DOHH2 (cell line): ENCODE results near the gene TRIAP1.

ENCODE experiments used
- H3F3A ChIP-seq: fragments of 200-600 bp; sonication (generic), shearing (Covaris generic); 2 replicates; pipeline ENCODE4 v1.6.0; 2016; ENCODE audit warnings: antibody characterized with exemption, mild to moderate bottlenecking; ENCODE audit not compliant: control insufficient read depth, insufficient read depth
- H3K27ac ChIP-seq: fragments of 200-600 bp; sonication (generic); 2 replicates; pipeline ENCODE4 v1.5.1; 2014; ENCODE audit warnings: low read depth, mild to moderate bottlenecking, low read length, moderate library complexity
- H3K27me3 ChIP-seq: fragments of 200-600 bp; sonication (generic); 2 replicates; pipeline ENCODE4 v1.6.1; 2014; ENCODE audit warnings: mild to moderate bottlenecking, low read length, mixed read lengths; ENCODE audit not compliant: control insufficient read depth
- H3K36me3 ChIP-seq: fragments of 200-600 bp; sonication (generic); 2 replicates; pipeline ENCODE4 v1.6.1; 2014; ENCODE audit warnings: mild to moderate bottlenecking, low read length, moderate library complexity, mixed read lengths; ENCODE audit not compliant: control insufficient read depth
- H3K4me1 ChIP-seq: fragments of 200-600 bp; sonication (generic); 2 replicates; pipeline ENCODE4 v1.6.1; 2014; ENCODE audit warnings: mild to moderate bottlenecking, low read length, mixed read lengths; ENCODE audit not compliant: control insufficient read depth
- H3K4me2 ChIP-seq: fragments of 200-600 bp; sonication (generic); 2 replicates; pipeline ENCODE4 v1.6.0; 2014; ENCODE audit warnings: mild to moderate bottlenecking, low read length, moderate library complexity
- H3K4me3 ChIP-seq: fragments of 200-600 bp; sonication (generic); 2 replicates; pipeline ENCODE4 v1.5.1; 2014; ENCODE audit warnings: mild to moderate bottlenecking, low read length, mixed read lengths
- H3K79me2 ChIP-seq: fragments of 200-600 bp; sonication (generic); 2 replicates; pipeline ENCODE4 v1.6.1; 2014; ENCODE audit warnings: mild to moderate bottlenecking, low read length, mixed read lengths; ENCODE audit not compliant: control insufficient read depth
- H3K9me2 ChIP-seq: fragments of 200-600 bp; sonication (generic); replicated peaks from 2 replicates; pipeline ENCODE4 v1.6.1; 2014; ENCODE audit warnings: mild to moderate bottlenecking, low read length, mixed read lengths; ENCODE audit not compliant: control insufficient read depth
- H3K9me3 ChIP-seq: fragments of 200-600 bp; sonication (generic); 2 replicates; pipeline ENCODE4 v1.6.1; 2014; ENCODE audit warnings: antibody characterized with exemption, low read length, mixed read lengths; ENCODE audit not compliant: control insufficient read depth, insufficient read depth
- H4K20me1 ChIP-seq: fragments of 200-600 bp; sonication (generic); 2 replicates; pipeline ENCODE4 v1.6.0; 2014; ENCODE audit warnings: low read depth, mild to moderate bottlenecking, antibody characterized with exemption, low read length, moderate library complexity; ENCODE audit not compliant: control insufficient read depth, insufficient read depth
- CTCF ChIP-seq: fragments of 200-600 bp; sonication (generic); IDR thresholded peaks from one replicate; pipeline ENCODE4 v1.5.1; 2014; ENCODE audit warnings: antibody characterized with exemption, mild to moderate bottlenecking, low read depth, low read length; ENCODE audit not compliant: poor library complexity, severe bottlenecking
- EZH2phosphoT487 ChIP-seq: fragments of 200-600 bp; sonication (generic); IDR thresholded peaks from 2 replicates; pipeline ENCODE4 v1.6.1; 2017; ENCODE audit warnings: borderline replicate concordance, mild to moderate bottlenecking, antibody characterized with exemption, low read length, moderate library complexity, mixed read lengths

Gene TRIAP1

GRCh38 chr12:120428597-120429229 lies 17.5 kb downstream of the TRIAP1 start:
- Histone ChIP-seq H4K20me1 (no peaks in the 10 kb centered on the region), H3K36me3 (no peaks in the 10 kb centered on the region), H3K9me2 (no peaks in the 10 kb centered on the region), H3K4me1 (peaks cover 4% of the 10 kb centered on the region), H3F3A (no peaks in the 10 kb centered on the region), H3K4me2 (no peak overlapping the region), H3K79me2 (no peaks in the 10 kb centered on the region), H3K27me3 (0 out of 2 replicates have a peak, but pooled peaks cover 6% of the 10 kb centered on the region), H3K27ac (no peak overlapping the region), H3K4me3 (no peak overlapping the region), H3K9me3 (no peaks in the 10 kb centered on the region)
- TF ChIP-seq EZH2phosphoT487, result no peak
- TF ChIP-seq CTCF, result no peak

GRCh38 chr12:120425797-120426196 lies 20.4 kb downstream of the TRIAP1 start:
- H3K9me2 ChIP-seq, result no peaks in the 10 kb centered on the region
- no peak overlapping the region for H3K4me2 ChIP-seq
- no peak overlapping the region for H3K27ac ChIP-seq
- no peaks in the 10 kb centered on the region for H3K4me1 ChIP-seq
- no peak for TF ChIP-seq EZH2phosphoT487
- no peaks in the 10 kb centered on the region for H3K9me3 ChIP-seq
- H3K27me3 ChIP-seq, result 0 out of 2 replicates have a peak, but pooled peaks cover 6% of the 10 kb centered on the region
- H4K20me1 ChIP-seq, result no peaks in the 10 kb centered on the region
- no peaks in the 10 kb centered on the region for H3F3A ChIP-seq
- no peaks in the 10 kb centered on the region for H3K79me2 ChIP-seq
- no peaks in the 10 kb centered on the region for H3K36me3 ChIP-seq
- no peak overlapping the region for H3K4me3 ChIP-seq

GRCh38 chr12:120422892-120423456 lies 23.2 kb downstream of the TRIAP1 start:
- no peak overlapping the region for H3K27ac ChIP-seq
- no peaks in the 10 kb centered on the region for H3K36me3 ChIP-seq
- 0 out of 2 replicates have a peak, but pooled peaks cover 3% of the 10 kb centered on the region for H3K27me3 ChIP-seq
- H3K4me3 ChIP-seq, result no peak overlapping the region
- H3K4me1 ChIP-seq, result no peaks in the 10 kb centered on the region
- H4K20me1 ChIP-seq, result no peaks in the 10 kb centered on the region
- no peaks in the 10 kb centered on the region for H3K9me3 ChIP-seq
- H3K9me2 ChIP-seq, result no peaks in the 10 kb centered on the region
- TF ChIP-seq CTCF (no peak), EZH2phosphoT487 (no peak)
- H3K4me2 ChIP-seq, result no peak overlapping the region
- H3F3A ChIP-seq, result no peaks in the 10 kb centered on the region
- H3K79me2 ChIP-seq, result no peaks in the 10 kb centered on the region

- Histone ChIP-seq H3K4me1 (no peaks in the 10 kb centered on the region), H3K79me2 (no peaks in the 10 kb centered on the region)
- no peak for TF ChIP-seq CTCF
- TF ChIP-seq EZH2phosphoT487, result no peak
These were observed 24.5 kb downstream of the TRIAP1 start for GRCh38 chr12:120421701-120422100.

More at GRCh38 chr12:120421701-120422100, 24.5 kb downstream of the TRIAP1 start:
- H3K4me2 ChIP-seq, result no peak overlapping the region
- no peaks in the 10 kb centered on the region for H3K9me2 ChIP-seq
- no peak overlapping the region for H3K4me3 ChIP-seq
- no peaks in the 10 kb centered on the region for H3K9me3 ChIP-seq
- H3F3A ChIP-seq, result no peaks in the 10 kb centered on the region
- H3K36me3 ChIP-seq, result no peaks in the 10 kb centered on the region
- no peaks in the 10 kb centered on the region for H3K27me3 ChIP-seq
- H4K20me1 ChIP-seq, result no peaks in the 10 kb centered on the region
- no peak overlapping the region for H3K27ac ChIP-seq
